C4-2B (cell line): ENCODE measurements around the gene ADARB2.

Source experiments
- ZFX ChIP-seq: fragments of 450-650 bp; IDR thresholded peaks from 2 replicates; pipeline ENCODE4 v1.6.1; 2017
- TF ChIP-seq, protein P1 (sequence below): fragments of 450-650 bp; conservative IDR thresholded peaks from 2 replicates; pipeline ENCODE4 v1.5.1; 2017; ENCODE audit warnings: mild to moderate bottlenecking

DNA sequence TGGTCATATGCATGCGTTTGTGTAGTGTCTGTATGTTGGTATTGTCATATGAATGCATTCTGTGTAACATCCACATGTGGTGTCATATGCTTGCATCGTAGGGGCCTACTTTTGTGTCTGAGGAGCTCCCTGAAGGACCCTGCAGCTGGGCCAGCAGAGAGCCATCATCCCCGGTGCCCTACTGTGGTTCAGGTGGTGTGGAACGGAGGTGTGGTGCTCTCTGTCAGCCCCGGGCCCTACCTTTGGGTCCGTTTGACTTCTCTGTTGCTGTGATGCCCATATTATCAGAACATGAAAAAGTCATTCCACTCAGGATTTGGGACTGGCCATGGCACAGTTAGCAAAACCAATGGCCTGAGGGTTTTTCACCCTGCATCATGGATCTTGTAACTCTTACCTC lies 217.9 kb downstream of the ADARB2 start:
- TF ChIP-seq, protein P1, sequence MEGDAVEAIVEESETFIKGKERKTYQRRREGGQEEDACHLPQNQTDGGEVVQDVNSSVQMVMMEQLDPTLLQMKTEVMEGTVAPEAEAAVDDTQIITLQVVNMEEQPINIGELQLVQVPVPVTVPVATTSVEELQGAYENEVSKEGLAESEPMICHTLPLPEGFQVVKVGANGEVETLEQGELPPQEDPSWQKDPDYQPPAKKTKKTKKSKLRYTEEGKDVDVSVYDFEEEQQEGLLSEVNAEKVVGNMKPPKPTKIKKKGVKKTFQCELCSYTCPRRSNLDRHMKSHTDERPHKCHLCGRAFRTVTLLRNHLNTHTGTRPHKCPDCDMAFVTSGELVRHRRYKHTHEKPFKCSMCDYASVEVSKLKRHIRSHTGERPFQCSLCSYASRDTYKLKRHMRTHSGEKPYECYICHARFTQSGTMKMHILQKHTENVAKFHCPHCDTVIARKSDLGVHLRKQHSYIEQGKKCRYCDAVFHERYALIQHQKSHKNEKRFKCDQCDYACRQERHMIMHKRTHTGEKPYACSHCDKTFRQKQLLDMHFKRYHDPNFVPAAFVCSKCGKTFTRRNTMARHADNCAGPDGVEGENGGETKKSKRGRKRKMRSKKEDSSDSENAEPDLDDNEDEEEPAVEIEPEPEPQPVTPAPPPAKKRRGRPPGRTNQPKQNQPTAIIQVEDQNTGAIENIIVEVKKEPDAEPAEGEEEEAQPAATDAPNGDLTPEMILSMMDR = no peak
- no peak for TF ChIP-seq ZFX
